HEK293T (cell line): Measurements from ENCODE around the gene CXCL9.

ENCODE experiments used
- ELF4 ChIP-seq: fragments of 450-650 bp; IDR thresholded peaks from 2 replicates; pipeline ENCODE4 v1.6.1; 2017; ENCODE audit warnings: antibody characterized with exemption
- FOXK2 ChIP-seq: fragments of 450-650 bp; IDR thresholded peaks from 2 replicates; pipeline ENCODE4 v1.6.1; 2016; ENCODE audit warnings: mild to moderate bottlenecking
- TF ChIP-seq, protein P1 (sequence below): fragments of 450-650 bp; IDR thresholded peaks from 2 replicates; pipeline ENCODE4 v1.6.1; 2016

DNA sequence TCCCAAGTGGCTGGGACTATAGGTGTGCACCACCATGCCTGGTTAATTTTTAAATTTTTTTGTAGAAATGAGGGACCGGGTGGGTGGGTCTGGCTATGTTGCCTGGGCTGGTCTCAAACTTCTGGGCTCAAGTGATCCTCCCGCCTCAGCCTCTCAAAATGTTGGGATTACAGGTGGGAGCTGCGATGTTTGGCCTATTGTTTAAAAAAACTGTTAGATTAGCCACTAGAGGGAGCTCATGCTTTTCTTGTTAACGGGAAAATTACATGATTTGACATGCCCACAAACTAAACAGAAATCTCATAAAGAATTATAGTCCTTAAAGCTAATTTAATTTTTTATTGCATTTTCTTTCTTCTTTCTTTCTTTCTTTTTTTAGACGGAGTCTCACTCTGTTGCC, 11.6 kb downstream of the CXCL9 start:
- TF ChIP-seq FOXK2 (no peak), ELF4 (no peak)
- TF ChIP-seq, protein P1, sequence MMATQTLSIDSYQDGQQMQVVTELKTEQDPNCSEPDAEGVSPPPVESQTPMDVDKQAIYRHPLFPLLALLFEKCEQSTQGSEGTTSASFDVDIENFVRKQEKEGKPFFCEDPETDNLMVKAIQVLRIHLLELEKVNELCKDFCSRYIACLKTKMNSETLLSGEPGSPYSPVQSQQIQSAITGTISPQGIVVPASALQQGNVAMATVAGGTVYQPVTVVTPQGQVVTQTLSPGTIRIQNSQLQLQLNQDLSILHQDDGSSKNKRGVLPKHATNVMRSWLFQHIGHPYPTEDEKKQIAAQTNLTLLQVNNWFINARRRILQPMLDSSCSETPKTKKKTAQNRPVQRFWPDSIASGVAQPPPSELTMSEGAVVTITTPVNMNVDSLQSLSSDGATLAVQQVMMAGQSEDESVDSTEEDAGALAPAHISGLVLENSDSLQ, result peak; percentile 5; the same call in 1 of the 2 replicates
